Peyer's patch (tissue), 4 donors: ENCODE data around the gene PTPDC1. TPM values are rescaled to one million over a fixed set of nuclear protein-coding genes. Genes with fewer than 3 reads are reported as not detected.

Experiments used
- DNase-seq, 3 donors: peaks; one replicate each; pipeline ENCODE4 v3.0.0-alpha.2; 2017 to 2019
- H3K27ac ChIP-seq, 4 donors: fragments of 200-600 bp; sonication (generic); one replicate each; pipeline ENCODE4 v1.5.1; 2016 to 2019
- H3K27me3 ChIP-seq, 2 donors: fragments of 200-600 bp; sonication (generic); one replicate each; pipeline ENCODE4 v1.5.1; 2019
- H3K36me3 ChIP-seq, 3 donors: fragments of 200-600 bp; sonication (generic); one replicate each; pipeline ENCODE4 v1.5.1; 2016 to 2019
- H3K4me1 ChIP-seq, 4 donors: fragments of 200-600 bp; sonication (generic); one replicate each; pipeline ENCODE4 v1.5.1; 2016 to 2019
- H3K4me3 ChIP-seq, 4 donors: fragments of 200-600 bp; sonication (generic); 1 replicate in 3 of 4; 2 replicates in 1 of 4; pipeline ENCODE4 v1.5.1; 2016 to 2019; ENCODE audit warnings: mild to moderate bottlenecking in 1 of 4
- H3K9me3 ChIP-seq, 4 donors: fragments of 200-600 bp; sonication (generic); one replicate each; pipeline ENCODE4 v1.5.1; 2016 to 2019; ENCODE audit warnings: mild to moderate bottlenecking in 1 of 4
- CTCF ChIP-seq, 6 experiments: fragments of 450-650 bp in 4 of 6; fragments of 200-600 bp in 2 of 6; sonication (generic) in 1 of 6; IDR thresholded peaks; one replicate each; pipeline ENCODE4 v1.5.1; 2017 to 2019; ENCODE audit warnings: antibody characterized with exemption in 6 of 6, mild to moderate bottlenecking in 3 of 6, moderate library complexity in 1 of 6
- POLR2A ChIP-seq, 2 donors: fragments of 450-650 bp; IDR thresholded peaks; one replicate each; pipeline ENCODE4 v1.5.1; 2017; ENCODE audit warnings: antibody characterized with exemption in 2 of 2, mild to moderate bottlenecking in 2 of 2, moderate library complexity in 2 of 2
- total RNA-seq, 4 donors: library from RNA; depleted of rRNA; stranded (reverse); fragments of >200 nt; gene quantifications; one replicate each; pipeline ENCODE4 v1.1.0, GENCODE V29; 2016

Gene PTPDC1
- total RNA-seq, 4 donors from 2014 or later, result 7.2 to 15.7 (median 9.4) TPM

DNA sequence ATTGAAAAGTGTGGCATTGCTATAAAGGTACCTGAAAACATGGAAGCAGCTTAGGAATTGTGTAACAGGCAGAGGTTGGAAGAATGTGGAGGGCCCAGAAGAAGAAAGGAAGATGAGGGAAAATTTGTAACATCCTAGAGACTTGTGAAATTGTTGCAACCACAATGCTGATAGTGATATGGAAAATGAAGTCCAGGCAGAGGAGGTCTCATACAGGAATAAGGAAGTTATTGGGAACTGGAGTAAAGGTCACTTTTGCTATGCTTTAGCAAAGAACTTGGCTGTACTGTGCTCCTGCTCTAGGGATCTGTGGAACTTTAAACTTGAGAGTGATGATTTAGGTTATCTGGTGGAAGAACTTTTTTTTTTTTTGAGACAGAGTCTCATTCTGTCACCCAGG lies 43.5 kb downstream of the PTPDC1 start:
- Histone ChIP-seq H3K27ac (no peak overlapping the region), H3K4me1 (no peaks in the 10 kb centered on the region), H3K4me3 (no peak overlapping the region), H3K9me3 (peaks cover 0 to 7% (median 0%) of the 10 kb centered on the region in 4 donors), H3K36me3 (no peaks in the 10 kb centered on the region), H3K27me3 (no peaks in the 10 kb centered on the region)
- TF ChIP-seq POLR2A (IDR thresholded peaks at IDR 0.05) (no peak), CTCF (IDR thresholded peaks at IDR 0.05) (no peak)
- DNase-seq, result no peak

GRCh38 chr9:94128580-94128979 lies 44.3 kb downstream of the PTPDC1 start:
- H3K4me1 ChIP-seq, result no peaks in the 10 kb centered on the region
- H3K9me3 ChIP-seq, result peaks cover 0 to 7% (median 0%) of the 10 kb centered on the region in 4 donors
- H3K36me3 ChIP-seq, result no peaks in the 10 kb centered on the region
- H3K27ac ChIP-seq, result no peak overlapping the region
- no peak overlapping the region for H3K4me3 ChIP-seq
- no peaks in the 10 kb centered on the region for H3K27me3 ChIP-seq
- no peak for DNase-seq
- TF ChIP-seq CTCF (IDR thresholded peaks at IDR 0.05), result no peak
- TF ChIP-seq POLR2A (IDR thresholded peaks at IDR 0.05), result no peak

GRCh38 chr9:94134629-94135028 lies 50.4 kb downstream of the PTPDC1 start:
- Histone ChIP-seq H3K27me3 (no peaks in the 10 kb centered on the region), H3K27ac (peak overlapping the region in 2 of 4 donors; percentile 60 to 69), H3K4me3 (no peak overlapping the region), H3K36me3 (no peaks in the 10 kb centered on the region), H3K9me3 (no peaks in the 10 kb centered on the region), H3K4me1 (peaks cover 0 to 8% (median 0%) of the 10 kb centered on the region in 4 donors)
- DNase-seq, result no peak
- no peak for TF ChIP-seq CTCF (IDR thresholded peaks at IDR 0.05)
- TF ChIP-seq POLR2A (IDR thresholded peaks at IDR 0.05), result no peak

GRCh38 chr9:94135222-94135621 lies 51.0 kb downstream of the PTPDC1 start:
- H3K27me3 ChIP-seq, result no peaks in the 10 kb centered on the region
- H3K36me3 ChIP-seq, result no peaks in the 10 kb centered on the region
- H3K27ac ChIP-seq, result peak overlapping the region in 2 of 4 donors; percentile 60 to 69
- no peak overlapping the region for H3K4me3 ChIP-seq
- peak in 1 of 6 experiments; percentile 9 for TF ChIP-seq CTCF (IDR thresholded peaks at IDR 0.05)
- no peak for TF ChIP-seq POLR2A (IDR thresholded peaks at IDR 0.05)
- DNase-seq, result no peak
- H3K4me1 ChIP-seq, result peaks cover 0 to 10% (median 0%) of the 10 kb centered on the region in 4 donors
- no peaks in the 10 kb centered on the region for H3K9me3 ChIP-seq

DNA sequence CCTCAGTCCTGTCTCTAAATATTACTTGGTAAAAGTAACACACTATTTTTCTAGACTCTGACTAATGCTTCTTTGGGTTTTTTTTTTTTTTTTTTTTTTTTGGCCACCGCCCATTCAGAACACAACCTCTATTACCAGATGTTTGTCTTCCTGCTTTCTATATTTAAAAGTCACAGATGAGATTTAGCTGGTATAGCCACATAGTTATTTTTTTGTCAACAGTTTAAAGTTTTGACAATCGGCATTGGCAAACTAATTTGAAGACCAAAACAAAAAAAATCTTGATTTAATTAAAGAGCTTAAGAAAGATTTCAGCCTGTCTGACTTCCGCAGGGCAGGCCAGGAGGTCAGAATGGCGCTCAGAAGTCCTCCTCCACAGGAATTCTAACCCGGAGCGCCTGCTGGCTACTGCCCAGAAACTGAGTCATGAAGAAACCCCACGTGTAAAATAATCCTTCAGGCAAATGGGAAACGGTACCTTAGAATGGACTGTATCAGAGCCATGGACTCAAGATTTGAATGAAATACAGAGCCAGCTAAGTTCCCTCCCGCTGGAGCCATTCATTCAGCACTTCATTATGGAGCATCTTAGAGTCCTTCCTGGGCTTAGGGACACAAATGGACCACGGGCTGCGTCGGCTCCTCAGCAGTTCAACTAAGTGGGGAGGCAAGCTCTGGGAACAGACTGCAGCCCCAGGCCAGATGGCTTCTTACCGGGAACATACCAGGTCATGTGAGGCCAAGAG lies 55.6 kb downstream of the PTPDC1 start:
- no peak overlapping the region for H3K4me3 ChIP-seq
- peak overlapping the region; percentile 50 to 80 (median 51) for H3K27ac ChIP-seq
- peaks cover 0 to 12% (median 0%) of the 10 kb centered on the region in 4 donors for H3K4me1 ChIP-seq

More for the DNA sequence above, 55.6 kb downstream of the PTPDC1 start:
- H3K9me3 ChIP-seq, result no peaks in the 10 kb centered on the region
- DNase-seq, result peak; percentile 25 to 73 (median 52)
- TF ChIP-seq POLR2A (IDR thresholded peaks at IDR 0.05), result no peak
- no peak for TF ChIP-seq CTCF (IDR thresholded peaks at IDR 0.05)
- no peaks in the 10 kb centered on the region for H3K36me3 ChIP-seq
- no peaks in the 10 kb centered on the region for H3K27me3 ChIP-seq
